AG04449 (cell line): ENCODE results near the gene CMIP.

Source experiments
- CTCF ChIA-PET: fragments of 350-600 bp; formaldehyde crosslinking; extraction: SDS; loops from one replicate; lab custom pipeline; 2021; ENCODE audit warnings: antibody characterized with exemption; lab: Yijun Ruan, JAX
- POLR2A ChIA-PET: fragments of 400-600, 350-600 bp; formaldehyde crosslinking; extraction: SDS; loops from one replicate; lab custom pipeline; 2020; ENCODE audit warnings: antibody characterized with exemption, inconsistent platforms; lab: Yijun Ruan, JAX
- DNase-seq: peaks from one replicate; pipeline ENCODE4 v3.0.0-alpha.2; 2010; ENCODE audit warnings: low read depth, low spot score
- H3K4me3 ChIP-seq: 2 replicates; pipeline ENCODE4 v1.5.1; 2011; ENCODE audit warnings: low read depth, mild to moderate bottlenecking, control low read depth, low read length
- CTCF ChIP-seq: IDR thresholded peaks from one replicate; pipeline ENCODE4 v1.5.1; 2011; ENCODE audit warnings: mild to moderate bottlenecking, moderate library complexity, low read length, control low read depth, inconsistent platforms; ENCODE audit not compliant: insufficient read depth; ENCODE audit errors: missing control alignments

CMIP gene

DNA sequence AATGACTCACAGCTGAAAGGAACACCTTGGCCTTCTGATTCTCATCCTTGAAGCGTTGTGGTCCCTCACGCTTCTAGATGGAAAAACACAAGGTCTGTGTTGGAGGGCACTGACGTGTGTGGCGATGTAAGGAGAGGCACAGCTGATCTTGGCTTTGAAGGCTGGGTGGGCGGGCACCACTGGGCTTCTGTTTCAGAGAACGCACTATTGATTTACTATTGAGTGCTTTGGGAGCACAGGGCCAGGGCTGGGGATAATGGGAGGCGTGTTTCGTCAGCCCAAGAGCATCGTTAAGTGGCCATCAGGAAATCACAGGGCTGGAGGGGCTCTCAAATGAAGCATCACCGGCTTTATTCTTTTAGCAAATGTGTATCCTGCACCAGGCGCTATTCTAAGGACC, 70.7 kb downstream of the CMIP start:
- DNase-seq, result no peak
- ChIA-PET CTCF (interaction anchor here (1.8 kb wide), 1 partner anchor 10 kb away, joined by 6 read pairs; no protein-coding TSS in a partner anchor), POLR2A (no interaction called here)
- no peak overlapping the region for H3K4me3 ChIP-seq
- TF ChIP-seq CTCF, result no peak

GRCh38 chr16:81515721-81516120, 71.1 kb downstream of the CMIP start:
- DNase-seq, result no peak
- CTCF ChIA-PET, result interaction anchor here (1.8 kb wide), 1 partner anchor 9 kb away, joined by 6 read pairs; no protein-coding TSS in a partner anchor
- no peak for TF ChIP-seq CTCF
- POLR2A ChIA-PET, result no interaction called here
- H3K4me3 ChIP-seq, result no peak overlapping the region

DNA sequence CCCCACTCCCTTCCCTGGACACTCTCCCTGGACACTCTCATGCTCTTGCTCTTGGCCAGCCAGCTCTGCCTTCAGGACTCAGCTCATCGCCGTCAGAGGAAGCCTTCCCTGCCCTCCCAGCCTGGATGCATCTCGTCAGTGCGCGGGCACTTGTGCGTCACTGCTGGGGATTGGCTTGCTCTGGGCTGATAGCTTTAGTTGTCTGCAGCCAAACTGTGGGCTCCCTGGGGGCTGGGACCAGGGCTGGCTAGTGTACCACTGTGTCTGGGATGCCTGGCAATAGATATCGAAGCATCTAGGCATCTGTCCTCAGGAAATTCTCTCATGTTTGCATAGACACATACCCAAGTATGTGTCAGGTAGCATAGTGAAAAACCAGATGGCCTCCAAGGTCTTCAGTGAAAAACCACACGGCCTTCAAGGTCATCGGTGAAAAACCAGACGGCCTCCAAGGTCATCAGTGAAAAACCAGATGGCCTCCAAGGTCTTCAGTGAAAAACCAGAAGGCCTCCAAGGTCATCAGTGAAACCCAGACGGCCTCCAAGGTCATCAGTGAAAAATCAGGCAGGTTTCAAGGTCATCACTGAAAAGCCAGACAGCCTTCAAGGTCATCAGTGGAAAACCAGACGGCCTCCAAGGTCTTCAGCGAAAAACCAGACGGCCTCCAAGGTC, 72.0 kb downstream of the CMIP start:
- no peak for TF ChIP-seq CTCF
- CTCF ChIA-PET, result interaction anchor here (1.8 kb wide), 1 partner anchor 9 kb away, joined by 6 read pairs; no protein-coding TSS in a partner anchor
- POLR2A ChIA-PET, result no interaction called here
- no peak for DNase-seq
- H3K4me3 ChIP-seq, result no peak overlapping the region

GRCh38 chr16:81517150-81517499, 72.5 kb downstream of the CMIP start:
- H3K4me3 ChIP-seq, result no peak overlapping the region
- ChIA-PET CTCF (no interaction called here), POLR2A (no interaction called here)
- no peak for DNase-seq
- no peak for TF ChIP-seq CTCF

GRCh38 chr16:81517629-81518438, 73.2 kb downstream of the CMIP start:
- POLR2A ChIA-PET, result no interaction called here
- H3K4me3 ChIP-seq, result no peak overlapping the region
- CTCF ChIA-PET, result no interaction called here
- TF ChIP-seq CTCF, result no peak
- no peak for DNase-seq

DNA sequence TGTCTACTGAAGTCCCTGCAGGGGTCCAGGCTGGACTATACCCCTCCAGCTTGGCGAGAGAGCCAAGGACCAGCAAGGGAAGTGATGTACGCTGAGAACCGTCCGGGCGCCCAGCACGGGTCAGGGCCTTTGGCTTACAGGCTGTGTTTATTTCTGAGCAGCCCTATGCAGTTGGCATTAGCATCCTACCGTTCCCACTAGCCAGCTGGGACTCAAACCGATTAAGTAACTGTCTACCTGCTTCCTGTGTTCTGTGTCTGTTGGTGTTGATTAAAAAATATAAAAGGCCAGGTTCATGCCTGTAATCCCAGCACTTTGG, 73.8 kb downstream of the CMIP start:
- no peak overlapping the region for H3K4me3 ChIP-seq
- DNase-seq, result no peak
- TF ChIP-seq CTCF, result no peak
- POLR2A ChIA-PET, result no interaction called here
- CTCF ChIA-PET, result no interaction called here
